HG02763 (cell line): ENCODE measurements around the gene DDC.
"Not testable (repeated sequence)": the region's sequence is repeated elsewhere in the genome, so short reads cannot be mapped to it uniquely, and the experiment has no call there.

Experiments
- ATAC-seq: cut with Tn5 transposase; IDR thresholded peaks from one replicate; pipeline ENCODE4 v1.9.1; 2021; ENCODE audit warnings: mild to moderate bottlenecking, moderate library complexity; ENCODE audit not compliant: unreplicated experiment

DDC gene

GRCh38 chr7:50459183-50459582 lies 106.0 kb downstream of the DDC start:
- ATAC-seq: not testable (repeated sequence)

- ATAC-seq: not testable (repeated sequence)
These were observed 106.6 kb downstream of the DDC start for GRCh38 chr7:50458651-50459050.

- no peak for ATAC-seq
These were observed 108.7 kb downstream of the DDC start for GRCh38 chr7:50456371-50457123.

GRCh38 chr7:50455658-50456057 lies 109.5 kb downstream of the DDC start:
- ATAC-seq: no peak

GRCh38 chr7:50454968-50455367 lies 110.2 kb downstream of the DDC start:
- ATAC-seq: no peak

GRCh38 chr7:50450590-50451032 lies 114.6 kb downstream of the DDC start:
- ATAC-seq: peak; percentile 10

GRCh38 chr7:50449881-50450589 lies 115.2 kb downstream of the DDC start, which contains the start of gene FIGNL1:
Gene FIGNL1, minus strand, starts transcription at chr7:50450350. Its CDS starts 3,063 bp downstream, at chr7:50447287.
- peak; percentile 86 for ATAC-seq

GRCh38 chr7:50449501-50449880 lies 115.7 kb downstream of the DDC start:
- ATAC-seq: no peak

GRCh38 chr7:50448823-50449222 lies 116.4 kb downstream of the DDC start:
- ATAC-seq: no peak

- ATAC-seq: peak; percentile 24
These were observed 118.7 kb downstream of the DDC start for GRCh38 chr7:50446542-50446960.

GRCh38 chr7:50436133-50436806 lies 128.9 kb downstream of the DDC start:
- ATAC-seq: no peak

- no peak for ATAC-seq
These were observed 133.4 kb downstream of the DDC start for GRCh38 chr7:50431722-50432305.

- no peak for ATAC-seq
These were observed 133.9 kb downstream of the DDC start for GRCh38 chr7:50431316-50431715.

- no peak for ATAC-seq
These were observed 136.3 kb downstream of the DDC start for GRCh38 chr7:50428911-50429310.

- no peak for ATAC-seq
These were observed 137.7 kb downstream of the DDC start for GRCh38 chr7:50427518-50427917.

- no peak for ATAC-seq
These were observed 138.7 kb downstream of the DDC start for GRCh38 chr7:50426280-50427045.

- no peak for ATAC-seq
These were observed 139.9 kb downstream of the DDC start for GRCh38 chr7:50425318-50425717.

- no peak for ATAC-seq
These were observed 141.3 kb downstream of the DDC start for GRCh38 chr7:50423860-50424259.

- ATAC-seq: no peak
These were observed 142.3 kb downstream of the DDC start for GRCh38 chr7:50422858-50423257.

GRCh38 chr7:50421043-50421442 lies 144.2 kb downstream of the DDC start:
- ATAC-seq: no peak
